ENCODE data around the gene ATPAF2.

Gene ATPAF2

DNA sequence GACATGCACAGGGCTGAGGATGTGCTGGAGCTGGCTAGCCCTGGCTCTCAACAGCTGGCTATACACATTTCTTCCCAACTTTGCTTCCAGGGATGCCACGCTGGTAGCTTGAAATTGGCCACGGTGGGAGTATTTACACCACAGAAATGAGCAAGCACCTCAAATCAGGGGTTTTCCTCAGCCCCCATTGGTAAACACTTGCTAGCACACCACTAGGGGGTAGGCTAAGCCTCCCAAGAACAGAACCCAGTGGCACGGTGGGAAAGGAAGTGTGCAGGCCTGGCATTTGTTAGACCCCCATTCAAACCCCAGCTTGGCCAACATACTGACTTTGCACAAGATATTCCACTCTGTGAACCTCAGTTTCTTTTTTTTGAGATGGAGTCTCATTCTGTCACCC, 53.4 kb downstream of the ATPAF2 start:
- no peak for DNase-seq (ENCODE audit: low read depth in 2 of 2)

DNA sequence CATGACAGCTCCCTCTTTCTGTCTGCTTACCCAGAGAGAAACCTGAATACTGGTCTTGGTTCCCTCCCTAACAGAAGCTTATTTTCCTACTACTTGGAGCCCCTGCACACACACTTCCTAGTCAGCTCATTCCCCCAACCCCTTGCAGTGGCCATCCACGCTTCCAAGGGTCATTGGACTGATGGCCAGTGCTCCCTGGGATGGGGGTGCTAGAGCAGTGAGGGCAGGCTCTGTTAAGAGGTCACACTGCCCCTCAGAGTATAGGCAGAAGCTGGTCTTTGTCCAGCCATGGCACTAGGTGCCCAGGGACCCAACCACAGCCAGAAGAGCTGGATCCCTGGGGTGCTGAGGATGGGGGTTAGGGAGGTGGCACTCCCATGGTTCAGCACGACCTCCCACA, 53.8 kb downstream of the ATPAF2 start:
- DNase-seq (ENCODE audit: low read depth in 2 of 2) = no peak

GRCh38 chr17:17983776-17984175, 55.2 kb downstream of the ATPAF2 start:
- DNase-seq (ENCODE audit: low read depth in 2 of 2) = no peak

- no peak for DNase-seq (ENCODE audit: low read depth in 2 of 2)
Measured at GRCh38 chr17:17983376-17983775, 55.6 kb downstream of the ATPAF2 start.

DNA sequence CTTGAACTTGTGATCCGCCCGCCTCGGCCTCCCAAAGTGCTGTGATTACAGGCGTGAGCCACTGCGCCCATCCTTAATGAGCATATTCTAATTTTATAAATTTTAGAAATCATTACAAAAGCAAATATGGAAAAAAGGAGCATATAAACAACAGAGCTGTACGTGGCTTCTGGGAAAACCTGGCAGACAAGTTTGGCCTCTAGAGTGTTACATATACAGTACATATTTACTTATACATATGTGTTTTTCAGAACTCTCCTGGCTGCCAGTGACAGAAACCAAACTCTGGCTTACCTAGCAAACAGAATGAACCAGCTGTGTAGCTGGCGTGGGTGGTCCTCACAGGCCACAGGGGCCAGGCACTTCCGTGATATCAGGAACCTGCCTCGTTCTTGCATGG, 56.2 kb downstream of the ATPAF2 start:
- no peak for DNase-seq (ENCODE audit: low read depth in 2 of 2)

DNA sequence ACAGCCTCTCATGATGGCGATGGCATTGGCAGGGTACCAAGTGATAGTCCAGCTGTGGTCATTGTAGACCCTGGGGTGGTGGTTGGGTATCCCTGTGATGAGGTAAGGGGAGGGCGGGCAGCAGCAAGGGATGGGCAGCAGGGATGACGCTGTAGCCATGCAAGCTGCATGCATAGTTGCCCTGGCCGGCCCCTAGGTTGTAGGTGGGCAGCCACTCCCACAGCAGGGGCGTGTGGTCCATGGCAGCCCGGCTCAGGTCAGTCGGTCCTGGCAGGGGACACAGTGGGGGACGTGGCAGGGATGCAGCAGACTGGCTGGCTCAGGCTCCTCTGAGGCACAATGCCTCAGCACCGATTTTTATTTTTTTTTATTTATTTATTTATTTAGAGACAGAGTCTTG, 57.6 kb downstream of the ATPAF2 start:
- DNase-seq (ENCODE audit: low read depth in 2 of 2) = no peak

DNA sequence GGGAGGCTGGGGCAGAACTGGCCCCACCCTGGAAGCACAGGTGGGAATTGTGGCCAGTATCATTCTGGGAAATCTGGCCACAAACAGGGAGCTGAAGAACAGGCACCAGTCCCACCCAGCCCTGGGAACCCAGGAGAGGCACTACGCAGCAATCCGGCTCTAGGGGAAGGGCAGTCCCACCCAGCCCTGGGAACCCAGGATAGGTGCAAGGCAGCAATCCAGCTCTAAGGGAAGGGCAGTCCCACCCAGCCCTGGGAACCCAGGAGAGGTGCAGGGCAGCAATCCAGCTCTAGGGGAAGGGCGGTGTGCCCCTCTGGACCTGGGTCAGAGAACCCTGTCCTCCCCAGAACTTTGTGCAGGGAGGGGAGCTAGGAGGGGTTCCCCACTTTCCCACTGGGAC, 59.2 kb downstream of the ATPAF2 start:
- no peak for DNase-seq (ENCODE audit: low read depth in 2 of 2)

- no peak for DNase-seq (ENCODE audit: low read depth in 2 of 2)
Measured at GRCh38 chr17:17978481-17979424, 60.2 kb downstream of the ATPAF2 start.

DNA sequence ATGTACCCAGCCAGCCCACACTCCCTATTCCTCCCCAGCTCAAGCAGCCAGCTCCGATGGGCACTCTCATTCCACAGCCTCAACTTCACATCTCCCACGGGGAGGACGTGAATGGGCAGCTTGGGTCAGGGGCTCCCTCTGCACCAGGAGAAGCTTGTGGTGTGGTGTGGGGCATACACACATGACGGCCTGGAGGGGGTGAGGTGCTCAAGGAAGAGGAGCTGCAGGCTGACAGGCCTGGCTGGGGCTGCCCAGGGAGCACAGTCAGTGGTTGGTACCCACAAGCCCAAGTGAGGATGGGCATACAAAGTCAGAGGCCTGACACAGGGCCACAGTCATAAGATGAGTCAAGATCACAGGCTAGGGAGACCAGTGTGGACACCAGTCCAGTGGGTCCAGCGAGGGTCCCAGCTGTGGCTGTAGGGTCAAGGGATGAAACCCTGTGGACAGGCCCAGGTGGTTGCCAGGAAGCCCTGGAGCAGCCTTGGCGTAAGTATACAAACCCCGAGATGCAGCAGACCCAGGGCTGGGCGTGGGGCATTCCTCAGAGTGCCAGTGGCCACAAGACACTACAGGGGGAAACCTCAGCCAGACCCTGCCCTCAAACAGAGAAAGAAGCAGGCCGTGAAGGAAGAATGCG, 61.9 kb downstream of the ATPAF2 start:
- DNase-seq (ENCODE audit: low read depth in 2 of 2) = no peak

GRCh38 chr17:17975436-17975835, 63.5 kb downstream of the ATPAF2 start:
- no peak for DNase-seq (ENCODE audit: low read depth in 2 of 2)

- no peak for DNase-seq (ENCODE audit: low read depth in 2 of 2)
Measured at GRCh38 chr17:17972952-17973254, 66.1 kb downstream of the ATPAF2 start.

DNA sequence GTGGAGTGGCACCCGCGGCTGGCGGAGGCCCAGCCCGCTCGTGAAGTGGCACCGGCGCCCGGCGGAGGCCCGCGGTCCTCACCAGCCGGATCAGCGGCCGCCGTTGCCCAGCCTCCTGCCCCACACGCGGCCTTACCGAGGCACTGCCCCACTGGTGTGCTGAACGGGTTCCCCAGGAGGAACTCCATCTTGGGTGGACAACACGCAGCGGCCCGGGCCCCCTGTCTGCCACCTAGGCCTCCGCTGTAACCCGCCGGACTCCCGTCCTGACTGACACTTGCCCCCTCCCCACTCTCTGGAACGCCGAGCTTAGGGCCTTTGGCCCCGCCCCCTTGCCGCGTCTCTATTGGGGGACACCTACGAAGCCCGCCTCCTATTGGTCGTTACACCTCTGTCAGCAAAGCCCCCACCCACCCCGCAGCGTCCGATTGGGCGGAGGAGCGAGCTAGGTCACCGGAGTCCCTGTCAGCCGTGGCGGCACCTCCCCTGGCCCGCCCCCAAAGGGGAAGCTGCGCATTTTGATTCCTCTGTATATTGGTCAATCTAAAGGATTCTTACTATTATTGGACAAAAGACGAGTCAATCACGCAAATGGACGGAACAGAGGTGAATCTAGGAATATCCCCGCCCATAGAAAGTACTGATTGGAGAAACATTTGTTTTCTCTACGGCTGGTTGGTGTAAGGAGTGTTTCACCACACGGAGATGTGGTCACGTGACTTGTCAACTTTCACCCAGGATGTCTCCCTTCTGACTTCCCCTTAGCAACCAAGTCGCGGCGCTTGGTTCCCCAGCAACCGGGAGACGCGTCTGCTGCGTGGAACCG, 66.6 kb downstream of the ATPAF2 start, which contains the start of the genes DRC3 and TOM1L2:
DRC3 (plus strand) TSS at position 737 of the 826 bp plus-strand sequence. CDS start 4,737 bp downstream, outside the sequence.
TOM1L2 (minus strand) TSS at position 275 of the 826 bp plus-strand sequence; CDS start at position 188, 87 bp downstream.
- DNase-seq (ENCODE audit: low read depth in 2 of 2) = peak; percentile 99 to 100

DNA sequence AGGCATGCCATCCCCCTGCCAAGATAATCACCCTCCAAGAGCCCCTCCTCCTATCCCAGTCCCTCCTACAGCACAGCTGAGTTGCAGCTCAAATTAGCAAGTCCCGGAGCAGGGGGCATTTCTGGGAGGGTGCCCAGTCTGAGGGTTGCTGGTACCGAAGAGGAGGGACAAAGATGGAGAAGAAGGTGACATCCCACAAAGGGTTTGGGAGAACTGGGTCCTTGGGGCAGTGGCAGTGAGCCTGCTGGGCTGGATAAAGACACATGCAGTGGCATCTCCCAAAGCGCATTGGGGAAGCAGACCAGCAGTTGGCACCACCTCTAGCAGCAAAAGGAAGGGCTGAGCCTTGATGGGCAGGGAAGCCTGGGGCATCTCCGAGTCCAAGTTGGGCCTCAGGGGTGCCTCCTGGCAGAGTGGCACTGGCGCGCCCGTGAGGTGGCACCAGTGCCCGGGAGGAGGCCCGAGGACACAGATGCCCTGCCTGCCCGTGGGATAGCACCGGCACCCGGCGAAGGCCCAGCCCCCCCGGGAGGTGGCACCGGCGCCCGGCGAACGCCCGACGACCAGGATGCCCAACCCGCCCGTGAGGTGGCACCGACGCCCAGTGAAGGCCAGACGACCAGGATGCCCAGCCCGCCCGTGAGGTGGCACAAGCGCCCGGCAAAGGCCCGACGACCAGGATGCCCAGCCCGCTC, 67.4 kb downstream of the ATPAF2 start:
- DNase-seq (ENCODE audit: low read depth in 2 of 2) = no peak

- DNase-seq (ENCODE audit: low read depth in 2 of 2) = no peak
Measured at GRCh38 chr17:17970699-17971430, 68.1 kb downstream of the ATPAF2 start.
